ENCODE measurements around the gene ARRB2. TPM values are rescaled to one million over a fixed set of nuclear protein-coding genes. Genes with fewer than 3 reads are reported as not detected.

Gene ARRB2
- total RNA-seq, 1 donor = 201 TPM

DNA sequence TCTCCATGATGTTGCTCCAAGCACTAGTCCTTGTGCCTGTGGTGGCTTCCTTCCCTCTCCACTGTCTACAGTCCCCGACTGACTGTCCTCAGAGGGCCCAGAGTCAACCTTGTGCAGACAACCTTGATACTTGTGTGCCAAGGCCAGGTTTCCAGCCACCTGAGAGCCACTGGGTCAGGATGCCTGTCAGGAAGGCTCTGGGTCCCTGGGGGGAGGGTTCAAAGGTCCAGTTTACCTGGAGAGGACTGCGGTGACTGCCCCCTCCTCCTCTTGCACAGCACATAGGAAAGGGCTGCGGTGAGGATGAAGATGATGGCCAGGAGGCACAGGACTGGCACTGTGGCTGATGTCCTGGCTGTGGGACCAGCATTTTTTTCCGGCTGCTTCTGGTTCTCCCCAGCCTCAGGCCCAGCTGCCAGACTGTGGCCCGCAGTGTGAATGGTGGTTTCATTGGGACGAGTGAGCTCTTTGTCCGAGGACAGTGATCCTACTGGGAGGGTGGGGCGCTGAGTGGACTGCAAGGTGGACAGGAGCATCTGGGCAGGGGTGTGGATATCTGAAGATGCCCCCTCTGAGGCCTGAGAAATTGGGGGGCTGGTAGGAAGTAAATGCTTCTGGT lies 24.5 kb downstream of the ARRB2 start:
- Histone ChIP-seq H3K9me3 (ENCODE audit: low read depth, low read length) (no peaks in the 10 kb centered on the region), H3K4me3 (ENCODE audit: low read length) (no peak overlapping the region), H3K27me3 (ENCODE audit: insufficient read depth, low read length) (peaks cover 11% of the 10 kb centered on the region), H3K4me1 (ENCODE audit: insufficient read depth, low read length) (peaks cover 79% of the 10 kb centered on the region)

DNA sequence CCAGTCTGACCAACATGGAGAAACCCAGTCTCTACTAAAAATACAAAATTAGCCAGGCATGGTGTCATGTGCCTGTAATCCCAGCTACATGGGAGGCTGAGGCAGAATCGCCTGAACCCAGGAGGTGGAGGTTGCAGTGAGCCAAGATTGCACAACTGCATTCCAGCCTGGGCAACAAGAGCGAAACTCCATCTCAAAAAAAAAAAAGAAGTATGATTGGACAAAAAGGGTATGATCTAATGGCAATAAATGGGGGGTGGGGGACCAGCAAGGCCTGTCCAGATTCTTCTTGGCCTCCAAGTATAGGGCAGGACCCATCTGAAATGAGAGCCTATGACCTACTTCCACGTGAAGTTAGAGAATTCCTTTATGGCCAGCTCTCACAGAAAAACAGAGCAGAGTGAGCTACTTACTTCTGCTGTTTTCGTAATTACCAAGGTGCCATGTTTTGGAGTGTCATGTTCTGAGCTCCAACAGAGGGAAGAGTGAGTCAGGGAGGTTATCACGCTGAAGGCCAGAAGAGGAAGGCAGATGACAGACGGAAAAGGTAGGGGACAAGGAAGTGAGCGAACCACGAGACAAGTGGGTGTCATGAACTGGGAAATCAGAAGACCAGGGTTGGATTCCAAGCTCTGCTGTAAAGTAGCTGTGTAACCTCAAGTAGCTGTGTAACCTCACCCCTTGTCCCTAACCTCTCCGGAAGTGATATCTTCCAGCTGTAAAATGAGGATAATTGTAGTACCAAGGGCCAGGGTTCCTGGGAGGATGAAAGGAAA lies 25.6 kb downstream of the ARRB2 start:
- Histone ChIP-seq H3K4me1 (ENCODE audit: insufficient read depth, low read length) (peaks cover 77% of the 10 kb centered on the region), H3K27me3 (ENCODE audit: insufficient read depth, low read length) (peaks cover 19% of the 10 kb centered on the region), H3K4me3 (ENCODE audit: low read length) (no peak overlapping the region), H3K9me3 (ENCODE audit: low read depth, low read length) (no peaks in the 10 kb centered on the region)

DNA sequence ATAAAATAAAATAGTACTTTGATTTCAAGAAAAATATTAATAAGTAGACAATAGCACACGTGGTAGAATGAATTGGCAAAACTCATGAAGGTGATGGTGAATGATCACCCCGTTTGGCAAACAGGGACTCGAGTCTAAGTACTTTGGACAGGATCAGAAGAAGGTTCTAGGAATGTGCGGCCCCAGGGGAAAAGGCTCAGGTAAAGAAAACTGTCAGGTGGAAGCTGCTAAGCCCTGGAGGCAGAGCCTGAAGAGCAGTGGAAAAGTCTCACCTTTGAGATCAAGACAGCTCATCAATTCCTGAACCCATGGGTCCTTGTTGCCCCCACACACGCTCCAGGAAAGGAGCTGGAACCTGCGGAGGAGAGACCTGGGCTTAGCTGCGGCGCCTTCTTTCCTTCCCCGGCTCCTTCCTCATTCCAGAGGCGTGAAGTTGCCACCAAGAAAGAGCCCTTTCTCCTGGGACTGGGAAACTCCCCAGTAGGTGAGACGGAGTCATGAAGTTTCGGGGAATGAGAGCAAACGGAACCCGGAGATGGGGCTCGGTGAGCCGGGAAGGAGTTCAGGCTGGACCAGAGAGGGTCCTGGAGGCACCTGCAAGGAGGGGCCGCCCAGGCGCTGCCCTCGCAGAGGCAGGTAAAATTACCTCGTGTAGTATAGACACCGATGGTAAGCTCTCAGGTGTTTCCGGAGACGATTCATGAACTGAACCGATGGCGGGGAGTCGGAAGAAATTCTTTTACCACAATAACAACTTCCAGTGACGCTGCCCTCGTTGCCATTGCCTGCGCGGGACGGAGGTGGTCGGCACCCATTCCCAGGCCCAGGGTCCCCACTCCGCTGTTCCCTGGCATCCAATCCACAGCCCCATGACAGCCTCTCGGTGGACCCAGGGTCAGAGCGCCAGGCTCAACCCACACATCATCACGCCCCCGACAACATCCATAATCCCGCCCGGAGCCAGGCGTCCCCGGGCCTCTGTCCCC lies 28.0 kb downstream of the ARRB2 start:
- Histone ChIP-seq H3K27me3 (ENCODE audit: insufficient read depth, low read length) (peaks cover 19% of the 10 kb centered on the region), H3K9me3 (ENCODE audit: low read depth, low read length) (no peaks in the 10 kb centered on the region), H3K4me3 (ENCODE audit: low read length) (peak overlapping the region; percentile 60), H3K4me1 (ENCODE audit: insufficient read depth, low read length) (peaks cover 56% of the 10 kb centered on the region)

DNA sequence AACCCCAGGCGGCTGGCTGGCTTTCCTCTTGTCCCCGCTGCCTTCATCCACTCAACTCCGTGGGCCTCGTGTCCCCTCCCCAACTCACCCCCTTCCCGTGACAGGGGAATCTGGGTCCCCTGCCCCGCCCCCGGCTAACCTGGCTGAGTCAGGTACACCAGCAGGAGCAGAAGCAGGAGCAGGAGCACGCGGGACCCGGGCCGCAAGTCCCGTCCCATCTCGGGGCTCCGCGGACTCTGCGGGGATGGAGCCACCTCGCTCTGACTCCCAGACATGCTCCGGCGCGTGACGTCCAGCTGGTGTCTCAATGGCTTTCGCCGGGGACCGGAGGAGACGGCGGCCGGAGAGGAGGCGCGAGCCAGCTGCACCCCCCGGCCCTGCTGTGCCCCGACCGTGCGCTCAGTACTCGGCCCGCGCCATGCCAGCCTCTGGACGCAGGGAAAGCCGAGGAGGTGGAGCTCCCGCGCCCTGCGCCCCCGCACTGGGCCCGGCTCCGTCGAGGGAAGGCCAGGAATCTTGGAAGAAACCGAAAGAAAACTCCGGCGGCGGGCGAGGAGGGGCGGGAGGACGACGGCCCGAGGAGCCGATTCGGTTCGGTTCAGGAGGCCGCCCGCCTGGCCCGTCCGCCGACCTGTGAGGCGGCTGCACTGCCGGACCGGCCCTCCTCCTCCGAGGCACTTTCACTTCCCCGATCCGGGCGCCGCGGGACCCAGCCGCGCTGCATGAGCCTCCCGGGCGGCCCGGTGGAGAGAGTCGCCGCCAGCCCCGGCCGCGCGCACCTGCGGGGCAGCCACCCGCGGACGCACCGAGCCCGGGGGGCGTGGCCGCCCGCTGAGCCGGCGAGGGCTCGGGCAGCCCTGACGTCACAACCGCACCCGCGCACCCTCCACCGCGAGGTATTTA lies 28.9 kb downstream of the ARRB2 start, which contains the start of the genes CXCL16 and ZMYND15:
Gene CXCL16, minus strand, starts transcription at position 807 of the 903 bp plus-strand sequence. Its CDS starts 589 bp downstream, at position 218.
Gene ZMYND15, plus strand, starts transcription at position 712 of the 903 bp plus-strand sequence. CDS start 716 bp downstream, outside the sequence.
- H3K4me3 ChIP-seq (ENCODE audit: low read length) = peak within 1 kb of the TSS; percentile 60
- H3K9me3 ChIP-seq (ENCODE audit: low read depth, low read length) = no peaks in the 10 kb centered on the region
- H3K4me1 ChIP-seq (ENCODE audit: insufficient read depth, low read length) = peaks cover 46% of the 10 kb centered on the region
- H3K27me3 ChIP-seq (ENCODE audit: insufficient read depth, low read length) = peaks cover 19% of the 10 kb centered on the region

DNA sequence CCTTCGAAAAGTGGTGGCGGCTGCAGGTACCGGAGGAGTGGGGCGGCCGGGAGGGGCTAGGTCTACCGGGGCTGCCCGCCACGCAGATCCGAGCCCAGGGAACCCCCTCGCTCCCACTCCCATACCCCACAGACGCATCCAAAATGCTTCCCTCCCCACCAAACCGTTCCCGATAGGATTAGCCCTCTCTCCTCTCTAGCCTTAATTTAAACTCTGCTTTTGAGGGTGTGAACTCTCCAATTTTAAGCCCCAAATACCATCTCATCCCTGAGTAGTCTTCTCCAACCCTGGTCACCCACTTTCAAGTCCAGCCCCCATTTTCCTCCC lies 29.6 kb downstream of the ARRB2 start:
- H3K4me1 ChIP-seq (ENCODE audit: insufficient read depth, low read length) = peaks cover 41% of the 10 kb centered on the region
- H3K9me3 ChIP-seq (ENCODE audit: low read depth, low read length) = no peaks in the 10 kb centered on the region
- H3K27me3 ChIP-seq (ENCODE audit: insufficient read depth, low read length) = peaks cover 25% of the 10 kb centered on the region
- peak overlapping the region; percentile 60 for H3K4me3 ChIP-seq (ENCODE audit: low read length)

DNA sequence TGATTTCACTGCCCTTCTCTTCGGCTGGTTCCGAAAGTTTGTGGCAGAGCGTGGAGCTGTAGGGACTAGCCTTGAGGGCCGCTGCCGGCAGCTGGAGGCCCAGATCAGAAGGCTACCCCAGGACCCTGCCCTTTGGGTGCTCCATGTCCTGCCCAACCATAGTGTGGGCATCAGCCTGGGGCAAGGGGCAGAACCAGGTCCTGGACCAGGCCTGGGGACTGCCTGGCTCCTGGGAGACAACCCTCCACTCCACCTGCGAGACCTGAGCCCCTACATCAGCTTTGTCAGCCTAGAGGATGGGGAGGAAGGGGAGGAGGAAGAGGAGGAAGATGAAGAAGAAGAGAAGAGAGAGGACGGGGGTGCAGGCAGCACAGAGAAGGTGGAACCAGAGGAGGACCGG lies 30.2 kb downstream of the ARRB2 start:
- H3K27me3 ChIP-seq (ENCODE audit: insufficient read depth, low read length) = peaks cover 29% of the 10 kb centered on the region
- no peaks in the 10 kb centered on the region for H3K9me3 ChIP-seq (ENCODE audit: low read depth, low read length)
- no peak overlapping the region for H3K4me3 ChIP-seq (ENCODE audit: low read length)
- H3K4me1 ChIP-seq (ENCODE audit: insufficient read depth, low read length) = peaks cover 38% of the 10 kb centered on the region

DNA sequence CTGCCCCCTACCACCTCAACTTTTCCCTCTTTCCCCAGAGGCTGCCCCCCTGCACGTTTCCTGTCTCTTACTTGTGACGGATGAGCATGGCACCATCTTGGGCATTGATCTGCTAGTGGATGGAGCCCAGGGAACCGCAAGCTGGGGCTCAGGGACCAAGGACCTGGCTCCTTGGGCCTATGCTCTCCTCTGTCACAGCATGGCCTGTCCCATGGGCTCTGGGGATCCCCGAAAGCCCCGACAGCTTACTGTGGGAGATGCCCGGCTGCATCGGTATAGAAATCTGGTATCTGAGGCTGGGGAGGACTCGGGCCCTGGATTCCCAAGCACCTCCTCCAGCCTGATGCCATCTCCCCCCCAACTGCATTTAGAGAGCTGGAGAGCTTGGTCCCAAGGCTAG lies 31.1 kb downstream of the ARRB2 start:
- Histone ChIP-seq H3K4me1 (ENCODE audit: insufficient read depth, low read length) (peaks cover 30% of the 10 kb centered on the region), H3K27me3 (ENCODE audit: insufficient read depth, low read length) (peaks cover 29% of the 10 kb centered on the region)

DNA sequence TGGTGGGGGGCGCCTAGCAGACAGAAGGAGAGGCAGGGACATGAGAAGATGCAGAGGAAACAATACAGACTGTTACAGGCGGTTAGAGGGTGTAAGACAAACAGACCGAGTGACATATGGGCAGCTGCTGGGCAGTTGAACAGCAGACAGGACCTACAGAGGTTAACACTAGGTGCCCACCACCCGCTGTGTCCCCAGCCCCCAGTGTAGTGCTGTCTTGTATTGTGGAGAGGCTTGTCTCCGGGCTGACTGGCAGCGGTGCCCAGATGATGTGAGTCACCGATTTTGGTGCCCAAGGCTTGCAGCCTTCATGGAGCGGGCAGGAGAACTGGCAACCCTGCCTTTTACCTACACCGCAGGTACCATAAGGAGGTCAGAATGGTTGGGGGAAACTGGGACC lies 31.7 kb downstream of the ARRB2 start:
- Histone ChIP-seq H3K27me3 (ENCODE audit: insufficient read depth, low read length) (peaks cover 29% of the 10 kb centered on the region), H3K9me3 (ENCODE audit: low read depth, low read length) (no peaks in the 10 kb centered on the region), H3K4me1 (ENCODE audit: insufficient read depth, low read length) (peaks cover 27% of the 10 kb centered on the region), H3K4me3 (ENCODE audit: low read length) (no peak overlapping the region)

More for the DNA sequence above, 31.1 kb downstream of the ARRB2 start:
- H3K9me3 ChIP-seq (ENCODE audit: low read depth, low read length) = no peaks in the 10 kb centered on the region
- H3K4me3 ChIP-seq (ENCODE audit: low read length) = no peak overlapping the region

DNA sequence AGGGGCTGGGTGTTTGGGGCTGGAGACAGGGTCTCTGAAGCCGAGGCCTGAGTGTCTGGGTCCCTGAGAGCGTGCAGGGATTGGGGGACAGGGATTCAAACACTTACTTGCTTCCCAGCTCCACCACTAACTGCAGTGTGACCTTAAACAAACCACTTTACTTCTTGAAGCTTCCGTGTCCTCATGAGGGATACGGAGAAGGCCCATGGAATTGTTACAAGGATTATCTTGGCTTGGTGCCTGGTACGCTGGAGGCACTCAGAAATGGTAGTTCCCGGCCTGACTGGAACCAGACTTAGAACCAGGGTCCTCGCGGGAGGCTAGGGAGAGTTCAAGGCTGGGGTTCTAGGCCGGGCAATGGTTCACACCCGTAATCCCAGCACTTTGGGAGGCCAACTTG lies 32.2 kb downstream of the ARRB2 start:
- Histone ChIP-seq H3K9me3 (ENCODE audit: low read depth, low read length) (no peaks in the 10 kb centered on the region), H3K4me3 (ENCODE audit: low read length) (no peak overlapping the region), H3K27me3 (ENCODE audit: insufficient read depth, low read length) (peaks cover 29% of the 10 kb centered on the region), H3K4me1 (ENCODE audit: insufficient read depth, low read length) (peaks cover 32% of the 10 kb centered on the region)

DNA sequence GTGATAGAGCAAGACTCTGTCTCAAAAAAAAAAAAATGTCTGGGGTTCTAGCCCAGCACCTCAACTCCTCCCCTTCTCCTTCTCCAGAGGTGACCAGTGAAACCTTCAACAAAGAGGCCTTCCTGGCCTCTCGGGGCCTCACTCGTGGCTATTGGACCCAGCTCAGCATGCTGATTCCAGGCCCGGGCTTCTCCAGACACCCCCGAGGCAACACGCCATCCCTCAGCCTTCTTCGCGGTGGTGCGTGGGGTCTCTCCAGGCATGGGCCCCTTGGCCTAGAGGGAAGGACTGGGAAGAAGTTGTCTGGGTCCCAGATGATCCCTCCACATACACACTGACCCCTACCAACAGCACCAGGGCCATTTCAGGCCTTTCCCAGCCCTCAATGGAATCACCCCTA lies 32.8 kb downstream of the ARRB2 start:
- Histone ChIP-seq H3K4me1 (ENCODE audit: insufficient read depth, low read length) (peaks cover 36% of the 10 kb centered on the region), H3K4me3 (ENCODE audit: low read length) (no peak overlapping the region), H3K9me3 (ENCODE audit: low read depth, low read length) (no peaks in the 10 kb centered on the region), H3K27me3 (ENCODE audit: insufficient read depth, low read length) (peaks cover 26% of the 10 kb centered on the region)

DNA sequence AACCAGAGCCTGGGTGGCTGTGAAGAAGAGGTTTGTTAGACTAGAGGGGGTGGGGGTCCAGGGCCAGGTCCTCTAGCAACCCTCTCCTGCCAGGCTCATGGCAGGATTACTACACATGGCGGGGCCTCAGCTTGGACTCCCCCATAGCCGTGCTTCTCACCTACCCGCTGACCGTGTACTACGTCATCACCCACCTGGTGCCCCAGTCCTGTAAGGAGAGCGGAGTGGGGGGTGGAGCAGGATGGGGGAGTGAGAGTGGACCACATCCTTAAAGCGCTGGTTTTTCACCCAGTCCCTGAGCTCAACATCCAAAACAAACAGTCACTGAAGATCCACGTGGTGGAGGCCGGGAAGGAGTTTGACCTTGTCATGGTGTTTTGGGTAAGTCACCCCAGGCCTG lies 33.5 kb downstream of the ARRB2 start:
- Histone ChIP-seq H3K4me3 (ENCODE audit: low read length) (no peak overlapping the region), H3K27me3 (ENCODE audit: insufficient read depth, low read length) (peaks cover 22% of the 10 kb centered on the region), H3K9me3 (ENCODE audit: low read depth, low read length) (no peaks in the 10 kb centered on the region), H3K4me1 (ENCODE audit: insufficient read depth, low read length) (peaks cover 36% of the 10 kb centered on the region)

DNA sequence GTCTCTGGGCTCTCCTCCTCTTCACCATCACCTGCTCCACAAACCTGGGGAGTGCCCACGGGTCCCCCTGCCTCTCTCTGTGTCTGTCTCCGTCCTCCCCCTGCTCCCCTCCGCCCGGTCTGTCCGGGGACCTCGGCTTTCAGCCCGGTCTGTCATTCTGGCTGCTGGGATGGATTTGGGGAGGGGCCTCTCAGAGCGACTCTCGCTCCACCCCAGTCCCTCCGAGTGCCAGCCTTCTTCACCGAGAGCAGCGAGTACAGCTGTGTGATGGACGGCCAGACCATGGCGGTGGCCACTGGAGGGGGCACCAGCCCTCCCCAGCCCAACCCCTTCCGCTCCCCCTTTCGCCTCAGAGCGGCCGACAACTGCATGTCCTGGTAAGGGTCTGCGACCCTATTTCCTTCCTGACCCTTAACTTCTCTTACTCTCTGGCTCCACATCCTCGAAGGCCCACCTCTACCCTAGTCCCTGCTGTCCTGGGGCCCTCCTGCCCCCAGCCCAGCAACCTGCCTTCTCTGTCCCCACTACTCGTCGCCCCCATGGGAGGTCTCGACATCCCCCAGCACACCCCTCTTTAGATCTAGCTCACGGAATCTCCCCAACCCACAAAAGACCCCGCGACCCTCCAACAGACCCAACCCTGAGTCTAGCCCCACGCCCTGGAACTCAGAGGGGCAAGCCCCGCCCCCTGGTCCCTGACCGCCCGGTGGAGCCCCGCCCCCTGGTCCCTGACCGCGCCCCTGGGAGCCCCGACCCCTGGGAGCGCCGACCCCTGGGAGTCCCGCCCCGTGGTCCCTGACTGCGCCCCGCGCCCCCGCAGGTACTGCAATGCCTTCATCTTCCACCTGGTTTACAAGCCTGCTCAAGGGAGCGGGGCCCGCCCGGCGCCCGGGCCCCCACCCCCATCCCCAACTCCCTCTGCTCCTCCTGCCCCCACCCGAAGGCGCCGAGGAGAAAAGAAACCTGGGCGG lies 34.9 kb downstream of the ARRB2 start:
- H3K4me3 ChIP-seq (ENCODE audit: low read length) = no peak overlapping the region
- peaks cover 18% of the 10 kb centered on the region for H3K27me3 ChIP-seq (ENCODE audit: insufficient read depth, low read length)
- peaks cover 26% of the 10 kb centered on the region for H3K4me1 ChIP-seq (ENCODE audit: insufficient read depth, low read length)
- H3K9me3 ChIP-seq (ENCODE audit: low read depth, low read length) = no peaks in the 10 kb centered on the region

DNA sequence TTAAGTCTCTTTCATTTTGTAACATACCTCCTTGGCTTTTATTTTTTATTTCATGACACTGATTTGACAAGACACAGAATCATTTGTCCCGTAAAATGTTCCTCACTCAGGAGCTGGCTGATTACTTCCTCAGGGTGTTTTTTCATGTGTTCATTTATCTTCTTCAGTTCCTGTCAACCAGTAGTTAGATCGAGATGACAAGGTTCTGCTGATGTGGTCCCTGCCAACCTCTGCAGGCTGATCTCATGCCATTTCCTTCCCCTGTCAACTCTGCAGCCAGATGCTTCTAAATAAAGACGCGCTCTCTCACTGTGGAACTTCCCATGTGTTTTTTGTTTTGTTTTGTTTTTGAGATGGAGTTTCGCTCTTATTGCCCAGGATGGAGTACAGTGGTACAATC lies 37.4 kb downstream of the ARRB2 start:
- H3K4me3 ChIP-seq (ENCODE audit: low read length) = no peak overlapping the region
- H3K9me3 ChIP-seq (ENCODE audit: low read depth, low read length) = no peaks in the 10 kb centered on the region

More for the DNA sequence above, 37.4 kb downstream of the ARRB2 start:
- Histone ChIP-seq H3K4me1 (ENCODE audit: insufficient read depth, low read length) (peaks cover 29% of the 10 kb centered on the region), H3K27me3 (ENCODE audit: insufficient read depth, low read length) (peaks cover 13% of the 10 kb centered on the region)
